NOMO-1 treated with dmso at 0.1 percent for 144 hours (cell line): ENCODE data around the gene SCRN1.
A peak's percentile ranks its signal among the peaks of the same experiment; 100 is the strongest.

Source experiments
- DNase-seq: peaks from one replicate; lab custom pipeline; 2025; ENCODE audit not compliant: unreplicated experiment; lab: John Stamatoyannopoulos, UW

The SCRN1 gene

GRCh38 chr7:29989257-29989995 lies at the start of gene SCRN1:
Gene SCRN1, minus strand, starts transcription at chr7:29989801. Its CDS starts 20,734 bp downstream, at chr7:29969067.
- DNase-seq, result no peak

- no peak for DNase-seq
Measured at GRCh38 chr7:30038196-30038980, 48.8 kb upstream of the SCRN1 start.

GRCh38 chr7:30036220-30036619 lies 46.6 kb upstream of the SCRN1 start:
- no peak for DNase-seq

- no peak for DNase-seq
Measured at GRCh38 chr7:30034501-30034900, 44.9 kb upstream of the SCRN1 start.

GRCh38 chr7:30032310-30033125 lies 42.9 kb upstream of the SCRN1 start:
- DNase-seq, result peak; percentile 7

GRCh38 chr7:30029696-30030095 lies 40.1 kb upstream of the SCRN1 start:
- DNase-seq, result no peak

- no peak for DNase-seq
Measured at GRCh38 chr7:30028749-30029635, 39.4 kb upstream of the SCRN1 start.

- peak; percentile 84 for DNase-seq
Measured at GRCh38 chr7:30028216-30028748, 38.7 kb upstream of the SCRN1 start, which contains the start of gene PLEKHA8. Gene PLEKHA8, plus strand, starts transcription at chr7:30028412. Its CDS starts 351 bp downstream, at chr7:30028763.

- no peak for DNase-seq
Measured at GRCh38 chr7:30027740-30028215, 38.2 kb upstream of the SCRN1 start.

GRCh38 chr7:30027065-30027456 lies 37.5 kb upstream of the SCRN1 start:
- DNase-seq, result peak; percentile 51

GRCh38 chr7:30026229-30027064 lies 36.8 kb upstream of the SCRN1 start, which contains the start of gene FKBP14:
Gene FKBP14, minus strand, starts transcription at chr7:30026702. Its CDS starts 194 bp downstream, at chr7:30026508.
- DNase-seq, result peak; percentile 96

- no peak for DNase-seq
Measured at GRCh38 chr7:30023524-30023923, 33.9 kb upstream of the SCRN1 start.

- DNase-seq, result no peak
Measured at GRCh38 chr7:30022991-30023390, 33.4 kb upstream of the SCRN1 start.

- no peak for DNase-seq
Measured at GRCh38 chr7:30020535-30020934, 30.9 kb upstream of the SCRN1 start.

GRCh38 chr7:30019960-30020359 lies 30.4 kb upstream of the SCRN1 start:
- DNase-seq, result no peak

- no peak for DNase-seq
Measured at GRCh38 chr7:30019387-30019786, 29.8 kb upstream of the SCRN1 start.

- no peak for DNase-seq
Measured at GRCh38 chr7:30018451-30018850, 28.9 kb upstream of the SCRN1 start.

- no peak for DNase-seq
Measured at GRCh38 chr7:30012757-30013156, 23.2 kb upstream of the SCRN1 start.

GRCh38 chr7:30010021-30010420 lies 20.4 kb upstream of the SCRN1 start:
- no peak for DNase-seq
